A549 (cell line): Measurements from ENCODE around the gene UQCR11. TPM values are rescaled to one million over a fixed set of nuclear protein-coding genes. Genes with fewer than 3 reads are reported as not detected.

ENCODE experiments used
- ATAC-seq, 2 experiments: fragments of 200-7000 bp in 1 of 2; fragments of >200 bp in 1 of 2; cut with Nextera tagmentation in 1 of 2; cut with Tn5 transposase in 1 of 2; 3 replicates each; pipeline versions ENCODE4 v1.8.0 to v1.9.1; 2018 to 2020; ENCODE audit warnings: mild to moderate bottlenecking in 1 of 2, moderate library complexity in 1 of 2
- CTCF ChIA-PET: fragments of 300-600 bp; sonication (Branson Sonifier 250); formaldehyde crosslinking; extraction: SDS; loops from one replicate; lab custom pipeline; 2021; ENCODE audit warnings: antibody characterized with exemption, inconsistent platforms; lab: Yijun Ruan, JAX
- POLR2A ChIA-PET: fragments of 350-600 bp; formaldehyde crosslinking; extraction: SDS; loops from one replicate; lab custom pipeline; 2021; ENCODE audit warnings: antibody characterized with exemption, inconsistent platforms; lab: Yijun Ruan, JAX
- DNase-seq, 2 experiments: peaks; one replicate each; pipeline versions ENCODE4 v3.0.0 to v3.0.0-alpha.2; 2011 to 2016; ENCODE audit warnings: low read depth in 1 of 2, low spot score in 1 of 2
- FAIRE-seq: peaks from 2 replicates; lab custom pipeline; 2011; peaks lifted over from hg19 to GRCh38; lab: Jason Lieb, UNC
- H3K27ac ChIP-seq, 2 experiments: fragments of >200 bp; sonication (Bioruptor Twin); formaldehyde crosslinking; 3 replicates each; pipeline ENCODE4 v1.5.1; 2016 to 2017
- H3K4me1 ChIP-seq: fragments of >200 bp; sonication (Bioruptor Twin); formaldehyde crosslinking; 3 replicates; pipeline ENCODE4 v1.6.1; 2016
- H3K4me2 ChIP-seq: fragments of >200 bp; sonication (Bioruptor Twin); formaldehyde crosslinking; 3 replicates; pipeline ENCODE4 v1.6.1; 2016
- H3K4me3 ChIP-seq: fragments of >200 bp; sonication (Bioruptor Twin); formaldehyde crosslinking; 3 replicates; pipeline ENCODE4 v1.5.1; 2016
- H3K9me3 ChIP-seq: fragments of >200 bp; sonication (Bioruptor Twin); formaldehyde crosslinking; 3 replicates; pipeline ENCODE4 v1.6.1; 2016
- ATOH8 ChIP-seq: fragments of 250-450 bp; sonication (Bioruptor Pico); IDR thresholded peaks from 2 replicates; pipeline ENCODE4 v1.5.0; 2020; ENCODE audit warnings: low read depth, mild to moderate bottlenecking, moderate library complexity
- CBX8 ChIP-seq: fragments of 200-600 bp; sonication (generic); IDR thresholded peaks from 2 replicates; pipeline ENCODE4 v1.6.1; 2016
- CHD2 ChIP-seq: fragments of 150-350 bp; IDR thresholded peaks from 2 replicates; pipeline ENCODE4 v1.6.1; 2014; ENCODE audit warnings: low read length; ENCODE audit not compliant: partially characterized antibody
- EP300 ChIP-seq, 2 experiments: fragments of >200 bp; sonication (Bioruptor Twin); formaldehyde crosslinking; IDR thresholded peaks; 2 replicates in 1 of 2; 3 replicates in 1 of 2; pipeline ENCODE4 v1.6.1; 2016 to 2017
- FOSB ChIP-seq: fragments of 250-450 bp; sonication (Bioruptor Pico); IDR thresholded peaks from 2 replicates; pipeline ENCODE4 v1.5.0; 2020; ENCODE audit warnings: mild to moderate bottlenecking, moderate library complexity
- FOXS1 ChIP-seq: fragments of 250-450 bp; sonication (Bioruptor Pico); IDR thresholded peaks from 2 replicates; pipeline ENCODE4 v1.5.0; 2020; ENCODE audit warnings: mild to moderate bottlenecking, moderate library complexity
- HDAC2 ChIP-seq: fragments of 200-600 bp; sonication (generic); IDR thresholded peaks from 2 replicates; pipeline ENCODE4 v1.6.1; 2016
- HMGXB4 ChIP-seq: fragments of 250-450 bp; sonication (Bioruptor Pico); IDR thresholded peaks from 2 replicates; pipeline ENCODE4 v1.5.0; 2021; ENCODE audit warnings: mild to moderate bottlenecking, moderate library complexity, borderline replicate concordance
- HOXB5 ChIP-seq: fragments of 250-450 bp; sonication (Bioruptor Pico); IDR thresholded peaks from 2 replicates; pipeline ENCODE4 v1.5.0; 2020; ENCODE audit warnings: mild to moderate bottlenecking, moderate library complexity
- JUNB ChIP-seq: fragments of >200 bp; sonication (Bioruptor Twin); formaldehyde crosslinking; IDR thresholded peaks from 2 replicates; pipeline ENCODE4 v1.6.1; 2016
- KDM1A ChIP-seq: fragments of 200-600 bp; sonication (generic); IDR thresholded peaks from 2 replicates; pipeline ENCODE4 v1.6.1; 2016; ENCODE audit warnings: low read depth, mild to moderate bottlenecking
- KDM5A ChIP-seq: fragments of 200-600 bp; sonication (generic); IDR thresholded peaks from 2 replicates; pipeline ENCODE4 v1.6.1; 2016; ENCODE audit warnings: antibody characterized with exemption, mild to moderate bottlenecking
- POLR2AphosphoS2 ChIP-seq: conservative IDR thresholded peaks from 2 replicates; pipeline ENCODE4 v1.6.1; 2012; ENCODE audit warnings: low read length, improper control_type of control experiment, inconsistent platforms
- RAD21 ChIP-seq, 2 experiments: fragments of >200 bp in 1 of 2; sonication (Bioruptor Twin) in 1 of 2; formaldehyde crosslinking in 1 of 2; IDR thresholded peaks in 1 of 2; conservative IDR thresholded peaks in 1 of 2; 2 replicates in 1 of 2; 3 replicates in 1 of 2; pipeline ENCODE4 v1.6.1; 2012 to 2018; ENCODE audit warnings: inconsistent platforms in 1 of 2
- RFX5 ChIP-seq: fragments of 450-650 bp; IDR thresholded peaks from 2 replicates; pipeline ENCODE4 v1.7.1; 2014; ENCODE audit warnings: antibody characterized with exemption, mild to moderate bottlenecking, moderate library complexity
- SMC3 ChIP-seq: fragments of >200 bp; sonication (Bioruptor Twin); formaldehyde crosslinking; IDR thresholded peaks from 3 replicates; pipeline ENCODE4 v1.6.1; 2018; ENCODE audit warnings: inconsistent platforms
- TFCP2L1 ChIP-seq: fragments of 250-450 bp; sonication (Bioruptor Pico); IDR thresholded peaks from 2 replicates; pipeline ENCODE4 v1.5.0; 2021; ENCODE audit warnings: mild to moderate bottlenecking
- TP53 ChIP-seq: fragments of 250-450 bp; sonication (Bioruptor Pico); IDR thresholded peaks from 2 replicates; pipeline ENCODE4 v1.5.0; 2021; ENCODE audit warnings: mild to moderate bottlenecking, moderate library complexity
- USF2 ChIP-seq: fragments of 450-650 bp; IDR thresholded peaks from 2 replicates; pipeline ENCODE4 v1.6.1; 2014; ENCODE audit warnings: antibody characterized with exemption
- ZSCAN20 ChIP-seq: fragments of 250-450 bp; sonication (Bioruptor Pico); IDR thresholded peaks from 2 replicates; pipeline ENCODE4 v1.8.0; 2022; ENCODE audit warnings: mild to moderate bottlenecking, moderate library complexity
- WGBS: methylation state at CpG from one replicate; pipeline ENCODE4 v1.1.6; 2017; ENCODE audit errors: missing lambda C conversion rate; 5-methylcytosine and 5-hydroxymethylcytosine counted together
- polyA plus RNA-seq, 4 experiments: library from polyadenylated mRNA; depleted of rRNA in 3 of 4; stranded (reverse); fragments of >200 nt; fragmentation: RNase III in 1 of 4; extraction: RNeasy Plus Mini Kit Qiagen cat#74134 plus additional on column Dnase treatment in 1 of 4; gene quantifications; 2 replicates in 3 of 4; 3 replicates in 1 of 4; pipeline ENCODE4 v1.2.3, GENCODE V29; 2011 to 2017
- TF ChIP-seq, protein P1 (sequence below): IDR thresholded peaks from 2 replicates; pipeline ENCODE4 v1.6.1; 2012

Gene UQCR11
- polyA plus RNA-seq, 2 of the 4 experiments (the other 2 are of a cell fraction), result 111 to 152 TPM

DNA sequence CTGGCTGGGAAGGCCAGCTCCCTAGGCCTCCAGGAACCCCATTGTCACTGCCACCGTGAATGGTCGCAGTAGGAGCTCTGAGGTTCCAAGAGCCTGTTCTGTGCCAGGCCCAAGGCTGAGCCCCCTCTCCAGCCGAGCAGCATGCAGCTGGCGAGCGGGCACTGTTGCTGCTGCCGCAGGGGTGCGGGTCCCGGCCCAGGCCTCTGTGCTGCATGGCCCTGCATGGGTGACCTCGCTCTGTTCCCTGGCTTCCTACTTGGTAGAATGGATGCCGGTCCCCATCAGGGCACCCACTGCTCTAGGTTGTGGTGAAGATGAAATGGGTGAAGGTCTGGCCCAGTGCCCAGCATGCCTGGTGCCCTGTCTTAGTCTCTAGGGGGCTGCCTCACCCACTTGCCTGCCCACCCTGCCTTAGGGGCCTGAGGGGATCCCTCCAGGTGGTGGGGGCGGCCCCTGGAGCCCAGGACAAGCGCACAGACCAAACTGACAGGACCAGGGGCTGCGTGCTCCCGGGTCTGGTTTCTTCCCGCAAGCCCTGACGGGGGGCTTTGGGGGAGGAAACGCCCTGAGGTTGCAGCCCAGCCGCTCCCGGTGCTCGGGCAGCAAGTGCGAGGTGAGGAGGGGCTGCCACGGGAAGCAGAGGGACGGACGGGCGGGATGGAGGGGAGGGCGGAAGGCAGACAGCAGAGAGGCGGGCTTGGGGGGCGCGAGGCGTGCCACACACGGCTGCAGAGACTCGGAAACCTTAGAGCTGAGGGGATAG, 8.7 kb upstream of the UQCR11 start:
- Histone ChIP-seq H3K9me3 (no peaks in the 10 kb centered on the region), H3K27ac (no peak overlapping the region), H3K4me1 (no peaks in the 10 kb centered on the region), H3K4me3 (no peak overlapping the region), H3K4me2 (no peak overlapping the region)
- CTCF ChIA-PET, result interaction anchor here (1.4 kb wide), 1 partner anchor 212 kb away, joined by 3 read pairs; no protein-coding TSS in a partner anchor
- WGBS, result 94% methylated on average over 20 of the region's 32 CpGs
- TF ChIP-seq TP53 (no peak), RFX5 (no peak), RAD21 (conservative IDR thresholded peaks at IDR 0.05 in 1 of 2, IDR thresholded peaks at IDR 0.05 in 1 of 2) (no peak), HMGXB4 (CRISPR knock-in tag) (no peak), CBX8 (no peak), FOSB (no peak), HOXB5 (CRISPR knock-in tag) (no peak), KDM5A (no peak), EP300 (IDR thresholded peaks at IDR 0.05) (no peak), SMC3 (no peak), TFCP2L1 (CRISPR knock-in tag) (no peak), CHD2 (no peak), ATOH8 (CRISPR knock-in tag) (no peak), POLR2AphosphoS2 (no peak), HDAC2 (no peak), KDM1A (no peak)
- TF ChIP-seq, protein P1, sequence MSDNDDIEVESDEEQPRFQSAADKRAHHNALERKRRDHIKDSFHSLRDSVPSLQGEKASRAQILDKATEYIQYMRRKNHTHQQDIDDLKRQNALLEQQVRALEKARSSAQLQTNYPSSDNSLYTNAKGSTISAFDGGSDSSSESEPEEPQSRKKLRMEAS, result no peak
- POLR2A ChIA-PET, result no interaction called here
- no peak for FAIRE-seq
- ATAC-seq, result no peak
- no peak for DNase-seq

DNA sequence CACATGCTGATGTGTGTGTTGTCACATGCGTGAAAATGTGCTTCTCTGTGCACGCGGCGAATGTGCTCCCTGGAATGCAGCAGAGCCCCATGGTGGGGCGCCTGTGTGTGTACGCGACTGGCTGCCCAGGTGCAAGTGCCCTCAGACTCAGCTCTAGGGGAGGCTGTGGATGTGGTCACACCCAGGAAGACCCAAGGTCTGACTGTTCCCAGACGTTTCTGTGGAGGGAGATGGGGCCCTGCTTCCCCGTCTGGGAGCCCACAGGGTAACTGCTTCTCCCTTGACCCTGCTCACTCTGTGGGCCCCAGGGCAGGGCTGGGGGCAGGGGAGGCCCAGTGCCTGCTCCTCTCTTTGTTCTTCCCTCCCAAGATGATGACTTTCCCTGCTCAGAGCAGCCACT, 7.9 kb upstream of the UQCR11 start:
- ChIA-PET POLR2A (no interaction called here), CTCF (interaction anchor here (1.4 to 1.6 kb wide), 2 partner anchors 59 to 212 kb away, joined by 3 to 6 read pairs; no protein-coding TSS in a partner anchor)
- Histone ChIP-seq H3K4me1 (peaks cover 5% of the 10 kb centered on the region; the same call in 1 of the 3 replicates), H3K4me3 (no peak overlapping the region), H3K9me3 (no peaks in the 10 kb centered on the region), H3K4me2 (no peak overlapping the region), H3K27ac (no peak overlapping the region)
- DNase-seq (no peak), ATAC-seq (no peak), FAIRE-seq (no peak)
- 82% methylated on average over 8 of the region's 9 CpGs for WGBS
- TF ChIP-seq JUNB, result no peak
- no peak for TF ChIP-seq USF2
- no peak for TF ChIP-seq FOSB
- TF ChIP-seq FOXS1 (CRISPR knock-in tag), result no peak
- TF ChIP-seq TP53, result no peak
- TF ChIP-seq POLR2AphosphoS2, result no peak
- no peak for TF ChIP-seq ZSCAN20 (CRISPR knock-in tag)
